ENCODE measurements around the gene INPP5K. TPM values are rescaled to one million over a fixed set of nuclear protein-coding genes. Genes with fewer than 3 reads are reported as not detected.
"Not testable (repeated sequence)": the region's sequence is repeated elsewhere in the genome, so short reads cannot be mapped to it uniquely, and the experiment has no call there.

The INPP5K gene
- total RNA-seq, 4 donors from 2014 or later: 102 to 196 (median 114) TPM

DNA sequence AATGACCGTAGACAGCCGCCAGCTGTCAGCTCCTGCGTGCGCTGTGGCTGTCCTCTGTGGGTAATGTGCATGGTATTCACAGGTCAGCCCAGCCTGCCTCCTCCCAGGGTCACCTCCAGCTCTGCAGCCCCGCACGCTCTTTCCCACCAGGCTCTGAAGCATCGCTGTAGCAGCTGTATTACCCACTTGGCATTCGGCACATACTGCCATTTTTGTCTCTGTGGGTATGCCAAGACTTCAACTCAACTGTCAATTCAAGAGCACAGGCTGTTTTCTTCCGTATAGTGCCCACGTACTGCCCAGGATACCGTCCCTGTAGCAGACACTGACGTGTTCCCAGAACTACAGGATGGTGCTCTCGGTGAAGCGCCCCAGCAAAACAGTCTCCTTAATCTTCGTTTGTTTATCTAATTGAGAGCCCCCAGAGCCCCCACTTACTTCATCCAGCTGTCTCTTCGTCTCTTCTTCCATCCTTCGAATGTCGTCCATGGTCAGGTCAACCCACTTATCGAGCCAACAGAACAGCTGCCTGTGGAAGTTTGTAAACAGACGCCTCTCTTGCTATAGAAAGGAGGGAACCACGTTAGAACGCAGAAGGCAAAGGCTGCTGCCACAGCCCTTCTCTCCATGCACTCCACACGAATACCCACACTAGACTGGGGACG lies 17.4 kb upstream of the INPP5K start:
- Histone ChIP-seq H3K36me3 (peaks cover 0 to 67% of the 10 kb centered on the region in 2 donors), H3K27ac (peak overlapping the region; percentile 20 to 63 (median 40)), H3K9me3 (no peaks in the 10 kb centered on the region), H3K4me3 (no peak overlapping the region), H3K27me3 (no peaks in the 10 kb centered on the region), H3K4me1 (peaks cover 0 to 8% of the 10 kb centered on the region in 2 donors)
- DNase-seq: no peak
- in situ Hi-C loops (cut with MboI; ENCODE audit: low sequenced_read_pairs in 4 of 4) (loop anchor here in 1 of 4 donors (25.0 kb wide), 1 partner anchor 271 kb away; the partner anchor contains the start of gene BHLHA9), intact Hi-C loops (cut with DNase I; ENCODE audit: low total_unique reads) (loop anchor here (5.0 kb wide), 1 partner anchor 256 kb away; the partner anchor contains the start of gene TRARG1)
- ATAC-seq: peak; percentile 26 to 65
- TF ChIP-seq POLR2A (IDR thresholded peaks at IDR 0.05): no peak
- TF ChIP-seq, protein P1, sequence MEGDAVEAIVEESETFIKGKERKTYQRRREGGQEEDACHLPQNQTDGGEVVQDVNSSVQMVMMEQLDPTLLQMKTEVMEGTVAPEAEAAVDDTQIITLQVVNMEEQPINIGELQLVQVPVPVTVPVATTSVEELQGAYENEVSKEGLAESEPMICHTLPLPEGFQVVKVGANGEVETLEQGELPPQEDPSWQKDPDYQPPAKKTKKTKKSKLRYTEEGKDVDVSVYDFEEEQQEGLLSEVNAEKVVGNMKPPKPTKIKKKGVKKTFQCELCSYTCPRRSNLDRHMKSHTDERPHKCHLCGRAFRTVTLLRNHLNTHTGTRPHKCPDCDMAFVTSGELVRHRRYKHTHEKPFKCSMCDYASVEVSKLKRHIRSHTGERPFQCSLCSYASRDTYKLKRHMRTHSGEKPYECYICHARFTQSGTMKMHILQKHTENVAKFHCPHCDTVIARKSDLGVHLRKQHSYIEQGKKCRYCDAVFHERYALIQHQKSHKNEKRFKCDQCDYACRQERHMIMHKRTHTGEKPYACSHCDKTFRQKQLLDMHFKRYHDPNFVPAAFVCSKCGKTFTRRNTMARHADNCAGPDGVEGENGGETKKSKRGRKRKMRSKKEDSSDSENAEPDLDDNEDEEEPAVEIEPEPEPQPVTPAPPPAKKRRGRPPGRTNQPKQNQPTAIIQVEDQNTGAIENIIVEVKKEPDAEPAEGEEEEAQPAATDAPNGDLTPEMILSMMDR (IDR thresholded peaks at IDR 0.05 in 4 of 5, conservative IDR thresholded peaks at IDR 0.05 in 1 of 5): no peak

DNA sequence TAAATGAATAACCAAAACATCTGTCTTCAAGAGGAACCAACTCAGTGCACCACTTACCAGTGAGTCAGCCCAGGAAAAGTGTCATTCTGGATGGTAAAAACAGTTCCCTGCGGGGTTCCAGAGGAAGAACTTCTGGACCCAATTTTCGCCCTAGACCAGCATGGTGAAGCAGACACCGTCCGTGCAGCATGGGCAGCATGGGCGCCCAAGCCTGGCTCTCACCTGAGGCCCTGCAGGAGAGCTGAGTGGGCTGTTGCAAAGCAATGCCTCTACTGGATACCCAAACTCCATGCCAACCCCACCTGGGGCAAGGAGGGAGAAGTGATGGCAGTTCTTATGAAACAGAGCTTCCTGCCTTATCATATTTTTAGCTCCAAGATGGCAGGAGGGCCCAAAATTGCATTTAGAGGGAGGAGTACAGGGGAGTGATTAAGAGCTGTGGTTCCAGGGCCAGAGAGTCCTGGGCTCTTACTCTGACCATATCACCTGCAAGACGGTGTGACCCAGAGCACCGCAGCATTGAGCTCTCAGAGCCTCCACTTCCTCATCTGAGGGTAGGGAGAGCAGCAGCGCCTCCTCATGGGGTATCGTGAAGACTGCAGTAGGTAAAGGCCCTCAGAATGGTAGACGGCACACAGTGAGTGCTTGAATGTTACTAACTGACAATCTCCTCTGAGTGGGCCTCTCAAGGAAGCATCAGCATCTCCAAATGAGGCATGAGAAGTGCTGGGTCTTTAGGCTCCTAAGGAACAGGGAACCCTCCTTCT lies 16.6 kb upstream of the INPP5K start:
- in situ Hi-C loops (cut with MboI; ENCODE audit: low sequenced_read_pairs in 4 of 4) (loop anchor here in 1 of 4 donors (25.0 kb wide), 1 partner anchor 271 kb away; the partner anchor contains the start of gene BHLHA9), intact Hi-C loops (cut with DNase I; ENCODE audit: low total_unique reads) (loop anchor here (5.0 kb wide), 1 partner anchor 256 kb away; the partner anchor contains the start of gene TRARG1)
- no peak overlapping the region for H3K4me3 ChIP-seq
- H3K27me3 ChIP-seq: no peaks in the 10 kb centered on the region
- ATAC-seq (peak; percentile 48 to 91), DNase-seq (peak in 1 of 2 donors; percentile 51)
- peaks cover 0 to 61% of the 10 kb centered on the region in 2 donors for H3K36me3 ChIP-seq
- H3K27ac ChIP-seq: peak overlapping the region; percentile 20 to 63 (median 40)
- no peaks in the 10 kb centered on the region for H3K9me3 ChIP-seq
- no peak for TF ChIP-seq POLR2A (IDR thresholded peaks at IDR 0.05)
- TF ChIP-seq, protein P1 (IDR thresholded peaks at IDR 0.05 in 4 of 5, conservative IDR thresholded peaks at IDR 0.05 in 1 of 5): peak in 4 of 5 experiments; percentile 38 to 56 (median 50)
- H3K4me1 ChIP-seq: peaks cover 0 to 8% of the 10 kb centered on the region in 2 donors

DNA sequence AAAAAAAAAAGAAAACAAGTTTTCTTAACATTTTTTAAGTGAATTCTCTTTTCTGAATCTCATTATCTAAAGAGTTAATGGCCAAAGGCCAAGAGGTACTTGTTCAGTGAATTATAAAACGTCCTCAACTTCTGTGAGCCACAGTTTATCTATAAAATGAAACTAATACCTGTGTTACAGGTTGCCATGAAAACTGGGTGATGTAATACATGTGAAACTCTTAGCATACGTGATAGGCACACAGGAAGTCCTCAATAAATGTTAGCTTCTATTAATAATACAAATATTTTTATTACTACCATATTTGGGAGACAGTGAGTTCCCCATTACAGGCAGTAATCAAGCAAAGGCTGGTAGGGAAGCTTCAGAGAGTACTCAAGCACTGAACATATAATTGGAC lies 13.5 kb upstream of the INPP5K start:
- in situ Hi-C loops (cut with MboI; ENCODE audit: low sequenced_read_pairs in 4 of 4): loop anchor here in 1 of 4 donors (25.0 kb wide), 1 partner anchor 268 kb away; the partner anchor contains the start of gene BHLHA9
- H3K36me3 ChIP-seq: peaks cover 0 to 39% of the 10 kb centered on the region in 2 donors

DNA sequence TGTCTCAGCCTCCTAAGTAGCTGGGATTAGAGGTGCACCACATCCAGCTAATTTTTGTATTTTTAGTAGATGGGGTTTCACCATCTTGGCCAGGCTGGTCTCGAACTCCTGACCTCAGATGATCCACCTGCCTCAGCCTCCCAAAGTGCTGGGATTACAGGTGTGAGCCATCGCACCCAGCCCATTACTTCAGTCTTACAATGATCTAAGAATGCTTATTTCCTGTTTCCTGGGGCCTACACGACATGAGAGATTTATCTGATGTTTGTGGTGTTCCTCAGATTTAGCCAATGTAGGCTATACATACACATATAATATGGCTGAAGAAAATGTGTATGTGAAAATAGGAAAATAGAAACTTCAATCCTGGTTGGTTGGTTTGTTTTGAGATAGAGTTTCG lies 10.5 kb upstream of the INPP5K start:
- intact Hi-C loops (cut with DNase I; ENCODE audit: low total_unique reads); ATAC-seq; H3K27me3 ChIP-seq; H3K9me3 ChIP-seq; H3K4me3 ChIP-seq; H3K27ac ChIP-seq; DNase-seq: not testable (repeated sequence)
- in situ Hi-C loops (cut with MboI; ENCODE audit: low sequenced_read_pairs in 4 of 4): loop anchor here in 1 of 4 donors (25.0 kb wide), 1 partner anchor 265 kb away; the partner anchor contains the start of gene BHLHA9
- H3K4me1 ChIP-seq: peaks cover 8 to 10% of the 10 kb centered on the region in 2 donors
- H3K36me3 ChIP-seq: peaks cover 0 to 19% of the 10 kb centered on the region in 2 donors

More for the DNA sequence above, 13.5 kb upstream of the INPP5K start:
- no peak overlapping the region for H3K27ac ChIP-seq
- no peaks in the 10 kb centered on the region for H3K27me3 ChIP-seq
- H3K9me3 ChIP-seq: no peaks in the 10 kb centered on the region
- intact Hi-C loops (cut with DNase I; ENCODE audit: low total_unique reads): loop anchor here (5.0 kb wide), 1 partner anchor 253 kb away; the partner anchor contains the start of gene TRARG1
- TF ChIP-seq, protein P1 (IDR thresholded peaks at IDR 0.05 in 4 of 5, conservative IDR thresholded peaks at IDR 0.05 in 1 of 5): no peak
- TF ChIP-seq POLR2A (IDR thresholded peaks at IDR 0.05): no peak
- DNase-seq: no peak
- no peak overlapping the region for H3K4me3 ChIP-seq
- peaks cover 8 to 18% of the 10 kb centered on the region in 2 donors for H3K4me1 ChIP-seq
- no peak for ATAC-seq
